ENCODE results near the gene TERC.

- no peak for TF ChIP-seq POLR2A (IDR thresholded peaks at IDR 0.05; ENCODE audit: low read length)
- no peak for TF ChIP-seq GATA1 (IDR thresholded peaks at IDR 0.05; ENCODE audit: low read depth, low read length)
Observed at GRCh38 chr3:169804681-169805080, 39.8 kb upstream of the TERC start.
